CD4-positive, alpha-beta T cell treated with Interleukin-4 for 1 hour (primary cell): ENCODE results near the gene SERINC2.
A peak's percentile ranks its signal among the peaks of the same experiment; 100 is the strongest.
"Not testable (repeated sequence)": the region's sequence is repeated elsewhere in the genome, so short reads cannot be mapped to it uniquely, and the experiment has no call there.

ENCODE experiments used
- DNase-seq, 2 donors: peaks; one replicate each; pipeline ENCODE4 v3.0.0-alpha.2; 2020 to 2022

SERINC2 gene

DNA sequence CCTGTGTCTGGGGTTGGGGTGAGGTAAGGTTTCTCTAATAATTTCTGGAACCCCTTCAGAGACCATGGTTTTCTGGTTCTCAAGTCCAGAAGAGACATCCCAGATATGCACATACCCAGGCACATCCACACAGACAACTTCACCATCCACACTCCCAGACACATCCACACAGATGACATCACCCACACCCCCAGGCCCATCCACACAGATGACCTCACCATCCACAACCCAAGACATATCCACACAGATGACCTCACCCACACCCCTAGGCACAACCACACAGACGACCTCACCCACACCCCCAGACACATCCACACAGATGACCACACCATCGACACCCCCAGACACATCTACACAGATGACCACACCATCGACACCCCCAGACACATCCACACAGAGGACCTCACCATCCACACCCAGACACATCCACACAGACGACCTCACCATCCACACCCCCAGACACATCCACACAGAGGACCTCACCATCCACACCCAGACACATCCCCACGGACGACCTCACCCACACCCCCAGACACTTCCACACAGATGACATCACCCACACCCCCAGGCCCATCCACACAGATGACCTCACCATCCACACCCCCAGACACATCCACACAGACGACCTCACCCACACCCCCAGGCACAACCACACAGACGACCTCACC lies 26.3 kb upstream of the SERINC2 start:
- not testable (repeated sequence) for DNase-seq

GRCh38 chr1:31387612-31388011 lies 25.4 kb upstream of the SERINC2 start:
- no peak for DNase-seq

- DNase-seq = no peak
Measured at GRCh38 chr1:31389616-31390015, 23.4 kb upstream of the SERINC2 start.

- DNase-seq = no peak
Measured at GRCh38 chr1:31390071-31390470, 22.9 kb upstream of the SERINC2 start.

DNA sequence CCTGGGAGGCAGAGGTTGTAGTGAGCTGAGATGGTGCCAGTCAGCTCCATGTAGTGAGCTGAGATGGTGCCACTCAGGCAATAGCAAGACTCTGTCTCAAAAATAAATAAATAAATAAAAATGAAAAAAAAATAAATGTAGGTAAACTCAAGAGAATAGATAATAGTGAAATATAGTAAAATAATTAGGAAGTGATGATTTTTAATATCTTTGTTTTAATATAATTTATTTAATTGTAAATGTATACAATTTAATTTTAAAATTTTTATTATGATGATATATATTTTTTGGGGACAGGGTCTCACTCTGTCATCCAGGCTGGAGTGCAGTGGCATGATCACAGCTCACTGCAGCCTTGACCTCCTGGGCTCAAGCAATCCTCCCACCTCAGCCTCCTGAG lies 19.6 kb upstream of the SERINC2 start:
- DNase-seq = no peak

GRCh38 chr1:31394584-31395193 lies 18.3 kb upstream of the SERINC2 start:
- DNase-seq = peak; percentile 70 to 71

DNA sequence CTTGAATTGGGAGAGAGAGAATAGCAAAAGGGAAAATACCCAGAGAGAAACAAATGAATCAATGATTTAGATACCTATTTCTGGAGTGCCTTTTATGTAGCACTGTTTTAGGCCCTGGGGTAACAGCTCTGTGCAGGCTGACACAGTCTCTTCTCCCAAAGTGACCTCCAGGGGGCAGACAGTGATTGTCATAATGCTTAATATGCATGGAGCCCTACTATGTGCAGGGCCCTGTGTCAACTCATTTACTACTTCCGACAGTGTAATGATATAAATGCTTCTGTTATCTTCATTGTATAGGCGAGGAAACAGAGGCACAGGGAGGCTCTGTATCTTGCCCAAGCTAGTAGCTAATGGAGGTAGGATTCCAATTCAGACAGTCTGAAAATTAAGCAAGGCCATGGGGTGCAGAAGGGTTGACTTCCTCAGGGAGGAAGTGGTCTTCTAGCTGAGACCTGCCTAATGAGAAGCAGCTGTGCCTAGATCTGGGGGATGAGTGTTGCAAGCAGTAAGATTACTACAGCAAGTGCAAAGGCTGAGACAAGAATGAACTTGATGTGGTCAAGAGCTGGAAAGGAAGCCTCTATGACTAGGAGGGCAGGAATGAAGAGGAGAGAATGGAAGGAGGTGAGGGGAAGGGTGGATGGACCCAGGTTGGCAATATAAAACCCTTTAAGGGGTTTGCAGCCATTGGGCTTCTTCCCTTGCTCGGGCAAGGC lies 16.2 kb upstream of the SERINC2 start:
- no peak for DNase-seq

DNA sequence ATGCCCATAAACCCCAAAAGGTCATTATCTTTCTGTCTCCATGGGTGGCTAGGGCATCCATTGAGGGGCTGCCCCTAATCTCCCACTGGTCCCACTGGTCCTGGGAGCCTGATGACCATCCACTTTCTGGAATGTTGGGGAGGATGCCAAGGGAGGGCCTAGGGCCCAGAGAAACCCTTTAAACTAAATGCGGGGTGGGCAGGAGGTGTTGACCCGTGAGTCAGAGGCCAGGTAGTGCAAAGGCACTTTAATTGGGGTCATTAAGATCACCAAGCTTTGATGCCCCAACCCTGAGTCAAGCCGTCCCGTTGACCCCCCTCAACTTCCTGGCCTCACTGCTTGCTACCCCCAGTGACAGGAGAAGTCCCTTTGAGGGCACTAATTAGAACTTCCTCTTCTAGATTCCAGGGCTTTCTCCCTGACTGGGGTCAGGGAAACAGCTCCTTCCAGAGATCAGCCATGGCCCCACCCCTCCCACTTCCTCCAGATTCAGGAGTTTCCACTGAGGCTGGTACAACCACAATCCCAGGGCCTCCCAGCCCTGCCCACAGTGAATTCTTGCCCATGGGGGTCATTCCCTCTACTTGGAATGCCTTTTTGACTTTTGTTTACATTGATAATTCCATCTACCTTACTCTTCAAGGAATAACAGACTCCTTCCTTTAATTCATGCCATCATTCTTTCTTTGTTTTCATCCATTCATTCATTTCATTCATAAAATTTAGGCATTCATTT lies 15.5 kb upstream of the SERINC2 start:
- DNase-seq = no peak

DNA sequence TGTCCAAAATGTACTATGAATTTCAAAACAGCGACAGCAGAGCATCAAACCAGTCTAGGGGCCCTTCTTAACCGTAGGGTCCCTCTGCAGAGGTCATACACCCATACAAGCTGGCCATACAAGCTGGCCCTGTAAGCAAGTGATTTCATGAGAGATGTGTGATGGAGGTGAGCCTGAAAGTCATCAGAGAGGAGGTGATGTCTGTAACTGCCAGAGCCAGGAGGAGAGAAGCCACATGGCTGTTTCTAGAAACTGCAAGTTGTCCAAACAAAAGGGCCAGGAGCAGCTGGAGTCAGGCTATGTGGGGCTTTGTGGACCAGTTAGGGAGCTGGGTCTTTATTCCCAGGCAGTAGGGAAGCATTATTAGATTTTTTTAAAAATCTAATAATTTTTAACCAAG lies 14.8 kb upstream of the SERINC2 start:
- no peak for DNase-seq

GRCh38 chr1:31399976-31400375 lies 13.0 kb upstream of the SERINC2 start:
- no peak for DNase-seq

DNA sequence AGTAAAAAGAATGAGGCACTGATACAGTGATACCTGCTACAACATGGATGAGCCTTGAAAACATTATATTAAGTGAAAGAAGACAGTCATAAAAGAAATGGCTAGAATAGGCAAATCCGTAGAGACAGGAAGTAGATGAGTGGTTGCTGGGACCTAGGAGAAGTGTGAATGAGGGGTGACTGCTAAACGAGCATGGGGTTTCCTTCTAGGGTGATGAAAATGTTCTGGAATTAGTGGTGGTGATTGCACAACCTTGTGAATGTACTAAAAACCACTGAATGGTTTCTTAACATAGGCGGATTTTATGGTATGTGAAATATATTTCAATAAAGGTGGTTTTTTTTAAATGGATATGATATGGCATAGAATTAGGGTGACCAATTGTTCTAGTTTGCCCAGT lies 12.6 kb upstream of the SERINC2 start:
- DNase-seq = no peak

GRCh38 chr1:31401241-31401640 lies 11.8 kb upstream of the SERINC2 start:
- DNase-seq = no peak

DNA sequence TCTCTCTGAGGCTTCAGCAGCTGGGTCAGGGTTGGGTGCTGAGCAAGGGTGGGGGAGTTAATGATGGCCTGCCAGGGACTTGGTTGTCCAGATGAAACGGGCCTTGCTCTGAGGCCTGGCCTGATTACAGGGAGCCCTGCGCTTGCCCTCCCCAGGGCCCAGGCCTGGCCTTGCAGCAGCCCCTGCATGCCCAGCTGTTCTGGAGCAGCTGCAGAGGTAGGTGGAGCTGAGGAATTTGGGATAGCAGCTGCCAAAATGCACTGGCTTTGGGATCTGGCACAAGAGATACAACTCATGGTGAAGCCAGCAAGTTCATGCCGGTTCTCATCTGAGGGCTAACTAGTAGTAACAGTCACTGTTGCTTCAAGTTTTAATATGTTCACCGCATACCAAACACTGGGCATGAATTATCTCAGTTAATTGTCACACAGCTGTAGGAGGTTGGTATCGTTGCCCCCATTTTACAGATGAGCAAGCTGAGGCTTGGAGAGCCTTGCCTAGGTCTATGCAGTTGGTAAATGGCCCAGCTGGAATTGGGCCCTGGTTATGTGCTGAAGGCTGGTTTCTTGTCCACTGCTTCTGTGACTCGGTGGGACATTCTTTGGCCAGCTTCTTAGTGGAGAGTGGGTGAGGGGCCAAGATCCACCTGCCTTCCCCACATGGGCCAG lies 7.3 kb upstream of the SERINC2 start:
- DNase-seq = no peak

GRCh38 chr1:31407029-31407626 lies 5.9 kb upstream of the SERINC2 start:
- DNase-seq = no peak

GRCh38 chr1:31408788-31409318 lies 4.2 kb upstream of the SERINC2 start:
- no peak for DNase-seq

GRCh38 chr1:31409946-31410858 lies 2.8 kb upstream of the SERINC2 start:
- DNase-seq = no peak

- no peak for DNase-seq
Measured at GRCh38 chr1:31410871-31411270, 2.1 kb upstream of the SERINC2 start.

- DNase-seq = no peak
Measured at GRCh38 chr1:31412205-31412604, 808 bp upstream of the SERINC2 start.

- peak in 1 of 2 donors; percentile 27 for DNase-seq
Measured at GRCh38 chr1:31413405-31414001, 490 bp downstream of the SERINC2 start.

- DNase-seq = no peak
Measured at GRCh38 chr1:31414980-31415370, 2.0 kb downstream of the SERINC2 start.

GRCh38 chr1:31415658-31416057 lies 2.6 kb downstream of the SERINC2 start:
- no peak for DNase-seq
